ENCODE results near the gene CTNNA2.
A peak's percentile ranks its signal among the peaks of the same experiment; 100 is the strongest.

CTNNA2 gene

DNA sequence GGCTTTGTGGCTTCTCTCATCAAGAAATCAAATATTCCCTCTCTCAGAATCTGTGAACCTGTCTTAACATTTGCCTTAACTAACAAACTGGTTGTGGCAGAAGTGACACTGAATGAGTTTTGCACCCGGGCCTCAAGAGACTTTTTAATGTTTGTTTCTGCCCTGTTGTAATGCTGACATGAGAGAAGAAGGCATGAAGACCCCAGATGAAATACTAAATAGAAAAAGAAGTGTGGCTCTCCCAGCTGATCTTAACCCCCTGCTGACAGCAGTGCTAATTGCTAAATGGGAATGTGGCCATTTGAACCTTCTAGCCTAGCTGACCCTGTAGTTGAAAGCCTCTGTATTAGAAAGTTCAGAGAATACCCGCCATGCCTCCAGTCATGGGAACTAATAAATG is 261.2 kb downstream of the CTNNA2 start:
- H3K9me3 ChIP-seq (ENCODE audit: severe bottlenecking) = no peaks in the 10 kb centered on the region
- TF ChIP-seq, protein P1, sequence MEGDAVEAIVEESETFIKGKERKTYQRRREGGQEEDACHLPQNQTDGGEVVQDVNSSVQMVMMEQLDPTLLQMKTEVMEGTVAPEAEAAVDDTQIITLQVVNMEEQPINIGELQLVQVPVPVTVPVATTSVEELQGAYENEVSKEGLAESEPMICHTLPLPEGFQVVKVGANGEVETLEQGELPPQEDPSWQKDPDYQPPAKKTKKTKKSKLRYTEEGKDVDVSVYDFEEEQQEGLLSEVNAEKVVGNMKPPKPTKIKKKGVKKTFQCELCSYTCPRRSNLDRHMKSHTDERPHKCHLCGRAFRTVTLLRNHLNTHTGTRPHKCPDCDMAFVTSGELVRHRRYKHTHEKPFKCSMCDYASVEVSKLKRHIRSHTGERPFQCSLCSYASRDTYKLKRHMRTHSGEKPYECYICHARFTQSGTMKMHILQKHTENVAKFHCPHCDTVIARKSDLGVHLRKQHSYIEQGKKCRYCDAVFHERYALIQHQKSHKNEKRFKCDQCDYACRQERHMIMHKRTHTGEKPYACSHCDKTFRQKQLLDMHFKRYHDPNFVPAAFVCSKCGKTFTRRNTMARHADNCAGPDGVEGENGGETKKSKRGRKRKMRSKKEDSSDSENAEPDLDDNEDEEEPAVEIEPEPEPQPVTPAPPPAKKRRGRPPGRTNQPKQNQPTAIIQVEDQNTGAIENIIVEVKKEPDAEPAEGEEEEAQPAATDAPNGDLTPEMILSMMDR (IDR thresholded peaks at IDR 0.05; ENCODE audit: low read depth, low read length) = no peak
- H3K27ac ChIP-seq = no peak overlapping the region
- no peak for DNase-seq
- H3K27me3 ChIP-seq (ENCODE audit: insufficient read depth, low read depth, severe bottlenecking) = no peaks in the 10 kb centered on the region
- no peaks in the 10 kb centered on the region for H3K36me3 ChIP-seq
- no peak overlapping the region for H3K4me3 ChIP-seq (ENCODE audit: low read depth, low read length)

DNA sequence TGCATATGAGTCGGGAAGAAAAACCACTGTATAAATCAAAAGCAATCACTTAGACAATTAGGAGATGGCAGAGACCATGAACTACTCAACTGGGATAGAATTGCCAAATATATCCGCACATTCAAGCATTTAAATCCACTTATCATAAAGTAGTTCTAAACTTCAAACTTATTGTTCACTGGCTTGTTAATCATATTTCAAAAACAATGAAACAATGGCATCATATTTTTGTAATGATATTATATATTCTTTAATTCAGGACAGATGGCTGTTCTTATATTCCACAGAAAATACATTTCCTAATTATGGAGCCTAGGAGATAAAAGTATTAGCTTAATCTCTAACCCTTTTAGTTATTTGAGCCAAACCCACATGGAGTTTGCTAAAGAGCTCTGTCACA is 263.6 kb downstream of the CTNNA2 start:
- Histone ChIP-seq H3K27me3 (ENCODE audit: insufficient read depth, low read depth, severe bottlenecking) (no peaks in the 10 kb centered on the region), H3K9me3 (ENCODE audit: severe bottlenecking) (no peaks in the 10 kb centered on the region), H3K4me3 (ENCODE audit: low read depth, low read length) (no peak overlapping the region), H3K27ac (no peak overlapping the region), H3K36me3 (no peaks in the 10 kb centered on the region)
- DNase-seq = no peak
- TF ChIP-seq, protein P1 (IDR thresholded peaks at IDR 0.05; ENCODE audit: low read depth, low read length) = no peak

DNA sequence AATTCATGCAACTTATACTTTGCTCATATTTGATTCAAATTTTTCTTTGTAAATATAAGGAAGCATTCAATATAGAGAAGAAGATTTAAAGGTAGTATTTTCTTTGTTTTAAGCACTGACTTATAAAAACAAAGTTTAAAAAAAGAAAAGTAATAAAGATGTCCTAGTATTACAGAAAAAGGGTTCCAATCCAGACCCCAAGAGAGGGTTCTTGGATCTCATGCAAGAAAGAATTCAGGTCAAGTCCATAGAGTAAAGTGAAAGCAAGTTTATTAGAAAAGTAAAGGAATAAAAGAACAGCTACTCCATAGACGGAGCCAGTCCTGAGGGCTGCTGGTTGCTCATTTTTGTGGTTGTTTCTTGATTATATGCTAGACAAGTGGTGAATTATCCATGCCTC is 267.9 kb downstream of the CTNNA2 start:
- H3K9me3 ChIP-seq (ENCODE audit: severe bottlenecking) = no peaks in the 10 kb centered on the region
- DNase-seq = no peak
- H3K27ac ChIP-seq = no peak overlapping the region
- H3K27me3 ChIP-seq (ENCODE audit: insufficient read depth, low read depth, severe bottlenecking) = no peaks in the 10 kb centered on the region
- H3K4me3 ChIP-seq (ENCODE audit: low read depth, low read length) = no peak overlapping the region
- no peaks in the 10 kb centered on the region for H3K36me3 ChIP-seq
- TF ChIP-seq, protein P1 (IDR thresholded peaks at IDR 0.05; ENCODE audit: low read depth, low read length) = no peak

GRCh38 chr2:79782576-79783452 is 270.0 kb downstream of the CTNNA2 start:
- Histone ChIP-seq H3K9me3 (ENCODE audit: severe bottlenecking) (no peaks in the 10 kb centered on the region), H3K36me3 (no peaks in the 10 kb centered on the region), H3K27ac (no peak overlapping the region), H3K4me3 (ENCODE audit: low read depth, low read length) (no peak overlapping the region), H3K27me3 (ENCODE audit: insufficient read depth, low read depth, severe bottlenecking) (no peaks in the 10 kb centered on the region)
- TF ChIP-seq, protein P1 (IDR thresholded peaks at IDR 0.05; ENCODE audit: low read depth, low read length) = no peak
- DNase-seq = peak; percentile 22

- H3K4me3 ChIP-seq (ENCODE audit: low read depth, low read length) = no peak overlapping the region
- no peak for DNase-seq
- no peaks in the 10 kb centered on the region for H3K36me3 ChIP-seq
- no peak overlapping the region for H3K27ac ChIP-seq
- peaks cover 2% of the 10 kb centered on the region for H3K27me3 ChIP-seq (ENCODE audit: insufficient read depth, low read depth, severe bottlenecking)
- H3K9me3 ChIP-seq (ENCODE audit: severe bottlenecking) = no peaks in the 10 kb centered on the region
- TF ChIP-seq, protein P1 (IDR thresholded peaks at IDR 0.05; ENCODE audit: low read depth, low read length) = no peak
Observed at GRCh38 chr2:79788952-79789651, 276.3 kb downstream of the CTNNA2 start.
